Middle frontal gyrus (tissue), 1 donor: ENCODE measurements around the gene CLEC11A.

ENCODE experiments used
- DNase-seq: peaks from one replicate; pipeline ENCODE4 v3.0.0-alpha.2; 2015; ENCODE audit warnings: low spot score; ENCODE audit errors: extremely low spot score

The CLEC11A gene

DNA sequence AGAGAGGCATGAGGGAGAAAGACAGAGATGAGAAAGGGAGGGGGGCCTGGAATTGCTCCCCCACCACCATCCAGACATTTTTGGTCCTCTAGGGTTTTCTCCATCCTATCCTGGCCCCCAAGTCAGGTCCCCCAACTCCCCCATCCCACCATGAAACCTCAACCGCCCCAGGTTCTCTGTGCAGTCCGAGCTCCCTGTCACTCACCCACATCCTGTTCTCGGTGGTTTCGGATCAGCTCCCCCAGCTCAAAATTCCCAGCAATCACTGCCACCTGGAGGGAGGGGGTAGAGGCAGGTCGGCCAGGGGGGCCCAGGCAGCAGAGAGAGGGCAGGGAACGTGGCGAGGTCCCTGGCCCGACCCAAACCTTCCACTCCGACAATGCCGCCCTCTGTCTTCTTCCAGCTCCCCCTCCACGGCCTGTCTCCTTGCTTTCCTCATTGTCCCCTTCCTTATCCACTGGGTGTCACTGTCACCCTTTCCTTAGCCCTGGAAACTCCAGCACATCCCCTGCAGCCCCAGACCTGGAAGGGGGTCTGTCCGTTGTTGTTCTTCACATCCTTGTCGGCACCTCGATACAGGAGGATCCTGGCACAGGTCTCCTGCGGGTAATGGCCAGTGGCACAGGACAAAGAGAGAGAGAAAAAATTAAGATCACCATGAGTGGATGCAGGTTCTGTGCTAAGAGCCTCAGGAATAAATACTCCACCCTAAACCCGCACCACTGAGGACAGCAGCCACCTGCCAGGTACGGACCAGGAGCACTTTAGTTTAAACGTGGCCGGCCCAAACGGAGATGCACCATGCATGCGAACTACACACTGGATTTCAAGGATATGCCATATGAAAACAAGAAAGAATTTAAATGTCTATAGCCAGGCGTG is 19.0 kb upstream of the CLEC11A start:
- DNase-seq = no peak

GRCh38 chr19:50705422-50706019 is 17.6 kb upstream of the CLEC11A start:
- no peak for DNase-seq

- no peak for DNase-seq
Measured at GRCh38 chr19:50706387-50706786, 16.8 kb upstream of the CLEC11A start.

DNA sequence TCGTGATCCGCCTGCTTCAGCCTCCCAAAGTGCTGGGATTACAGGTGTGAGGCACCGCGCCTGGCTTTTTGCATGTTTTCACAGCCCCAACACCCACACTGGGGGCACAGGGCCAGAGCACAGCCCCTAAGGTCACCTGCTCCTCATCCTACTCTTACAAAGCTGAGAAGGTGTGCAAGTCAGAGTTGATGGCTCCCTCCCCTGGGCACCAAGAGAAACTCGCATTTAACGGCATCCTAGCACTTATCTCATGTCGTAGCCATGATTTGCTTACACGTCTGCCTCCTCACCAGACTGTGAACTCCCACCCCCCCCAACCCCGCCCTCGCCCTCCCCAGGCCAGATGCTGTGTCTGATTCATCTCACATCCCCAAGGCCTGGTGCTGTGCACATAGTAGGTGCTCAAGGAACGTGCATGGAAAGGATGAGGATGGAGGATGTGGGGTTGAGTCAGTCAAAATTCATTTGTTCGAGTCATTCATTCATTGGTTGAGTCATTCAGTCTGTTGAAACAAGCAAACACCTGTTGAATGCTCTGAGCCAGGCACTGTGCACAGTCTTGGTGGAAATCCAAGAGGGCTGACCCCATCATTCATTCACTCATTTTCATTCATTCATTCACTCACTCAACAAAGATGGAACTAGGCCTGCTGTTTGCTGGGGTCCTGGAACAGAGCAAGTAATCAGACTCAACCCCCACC is 14.8 kb upstream of the CLEC11A start:
- no peak for DNase-seq

GRCh38 chr19:50710094-50710493 is 13.1 kb upstream of the CLEC11A start:
- no peak for DNase-seq

DNA sequence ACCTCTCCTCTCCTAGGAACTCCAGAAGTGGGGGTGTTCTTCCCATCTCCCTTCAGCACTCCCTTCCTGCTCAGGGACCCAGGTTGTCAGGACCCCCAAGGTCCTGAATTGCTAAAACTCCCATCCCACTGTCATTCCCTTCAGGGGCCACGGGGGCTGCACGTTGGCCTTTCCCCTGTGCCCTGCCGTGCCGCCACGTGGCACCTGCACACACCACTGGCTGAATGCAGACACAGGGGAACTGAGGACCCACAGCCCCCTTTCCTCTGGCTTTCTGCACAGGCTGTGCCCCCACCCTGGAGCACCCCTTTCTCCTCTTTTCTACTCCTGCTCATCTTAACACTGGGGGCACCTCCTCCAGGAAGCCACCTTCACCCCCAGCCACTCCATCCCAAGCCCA is 12.6 kb upstream of the CLEC11A start:
- DNase-seq = no peak

GRCh38 chr19:50711196-50711595 is 12.0 kb upstream of the CLEC11A start:
- no peak for DNase-seq

GRCh38 chr19:50711805-50712204 is 11.4 kb upstream of the CLEC11A start:
- DNase-seq = no peak

DNA sequence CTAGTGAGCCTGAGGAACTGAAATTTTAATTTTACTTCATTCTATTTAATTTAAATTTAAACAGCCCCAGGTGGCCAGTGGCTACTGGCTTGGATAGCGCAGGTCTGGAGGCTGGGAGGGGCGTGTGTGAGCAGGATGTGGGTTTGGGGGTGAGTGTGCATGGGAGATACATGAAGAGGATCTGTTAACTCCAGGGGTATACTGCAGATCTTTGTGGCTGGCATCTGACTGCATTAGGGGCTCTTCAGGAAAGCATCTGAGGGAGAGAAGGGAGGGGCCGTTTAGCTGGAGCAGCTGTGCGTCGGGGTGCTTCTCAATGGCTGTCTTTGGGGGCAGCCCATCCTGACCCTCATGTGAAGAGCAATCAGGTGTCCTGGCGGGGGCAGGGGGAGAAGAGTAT is 10.3 kb upstream of the CLEC11A start:
- no peak for DNase-seq

GRCh38 chr19:50713556-50714236 is 9.5 kb upstream of the CLEC11A start:
- no peak for DNase-seq

- DNase-seq = no peak
Measured at GRCh38 chr19:50716178-50717025, 6.8 kb upstream of the CLEC11A start.

DNA sequence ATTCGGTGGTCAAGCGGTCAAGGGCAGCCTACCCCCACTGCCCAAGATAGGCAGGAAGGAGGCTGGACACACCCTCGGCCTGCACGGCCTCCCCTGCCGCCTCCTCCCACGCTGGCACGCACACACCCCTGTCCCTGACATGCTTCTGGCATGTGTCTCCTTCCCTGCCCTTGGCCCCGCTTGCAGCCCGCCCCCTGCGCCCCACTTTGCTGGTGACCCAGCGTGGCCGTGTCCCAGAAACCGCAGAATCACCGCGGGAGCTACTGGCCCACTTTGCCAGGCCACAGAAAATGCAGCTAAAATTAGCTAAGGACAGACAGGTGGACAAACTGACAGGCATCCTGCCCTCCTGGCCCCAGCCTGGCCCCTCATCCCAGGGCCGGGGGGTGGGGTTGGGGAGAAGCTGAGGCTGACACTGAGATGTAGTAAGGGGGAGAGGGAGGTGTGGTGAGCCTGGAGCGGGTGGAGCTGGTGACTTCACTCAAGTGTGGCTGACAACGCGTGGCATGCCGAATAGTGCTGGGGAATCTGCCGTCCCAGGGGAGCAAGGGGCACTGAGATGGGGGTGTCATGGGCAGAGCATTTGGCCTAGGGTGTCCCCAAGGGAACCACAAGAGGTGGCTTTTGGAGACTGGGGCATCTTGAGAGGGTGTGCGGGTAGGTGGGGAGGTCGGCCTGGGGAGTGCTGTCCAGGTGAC is 6.0 kb upstream of the CLEC11A start:
- DNase-seq = no peak

DNA sequence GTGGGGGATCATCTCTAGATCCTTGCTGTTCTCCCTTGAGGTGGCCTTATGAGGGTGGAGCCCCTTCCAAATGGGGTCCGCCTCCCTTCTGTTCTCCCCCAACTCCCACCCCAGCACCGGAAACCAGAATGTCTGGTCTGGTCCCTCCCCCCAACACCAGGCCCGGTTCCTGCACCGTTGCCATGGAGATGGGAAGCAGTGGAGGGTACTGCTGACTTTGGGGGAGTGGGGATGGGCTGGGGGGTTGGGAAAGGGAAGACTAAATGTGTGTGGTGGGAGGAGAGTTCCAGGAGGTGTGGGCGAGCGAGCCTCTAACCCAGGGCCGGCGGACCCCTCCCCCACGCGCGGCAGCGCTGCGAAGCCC is 5.3 kb upstream of the CLEC11A start:
- no peak for DNase-seq

DNA sequence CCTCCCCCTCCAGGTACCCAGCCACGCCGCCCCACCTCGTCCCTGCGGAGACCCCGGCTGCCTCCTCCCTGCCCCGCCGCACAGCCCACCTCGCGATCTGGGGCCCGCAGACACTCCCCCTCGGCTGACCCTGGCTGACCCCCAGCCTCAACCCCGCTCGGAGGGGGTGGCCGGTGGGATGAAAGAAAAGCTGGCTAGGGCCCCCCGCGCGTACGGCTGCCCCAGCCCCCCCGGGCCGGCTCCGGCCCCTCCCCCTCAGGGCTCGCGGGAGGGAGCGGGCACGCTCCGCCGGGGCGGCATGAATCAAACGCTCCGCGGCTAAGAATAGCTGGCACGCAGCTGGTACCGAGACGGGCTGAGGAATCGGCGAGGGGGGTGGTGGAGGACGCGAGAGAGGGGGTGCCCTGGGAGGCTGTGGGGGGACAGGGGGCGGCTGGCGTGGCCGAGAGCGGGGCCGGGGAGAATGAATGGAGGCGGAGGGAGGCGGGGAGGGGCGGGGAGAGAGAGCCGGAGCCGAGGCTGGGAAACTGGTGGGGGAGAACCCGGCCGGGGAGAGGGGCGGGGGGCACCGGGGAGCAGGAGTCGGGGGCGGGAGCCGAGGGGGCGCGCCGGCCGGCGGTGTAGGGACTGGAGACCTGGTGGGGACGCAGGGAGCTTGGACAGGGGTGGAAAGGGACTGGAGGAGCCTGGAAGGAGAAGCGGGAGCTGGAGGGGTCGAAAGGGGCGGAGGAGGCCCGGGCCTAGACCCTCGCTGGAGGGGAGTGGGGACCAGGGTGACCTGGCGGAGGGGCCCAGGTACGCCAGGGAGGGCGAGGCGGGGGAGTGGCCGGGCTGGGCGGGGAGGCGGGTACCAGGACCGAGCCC is 4.7 kb upstream of the CLEC11A start:
- no peak for DNase-seq

DNA sequence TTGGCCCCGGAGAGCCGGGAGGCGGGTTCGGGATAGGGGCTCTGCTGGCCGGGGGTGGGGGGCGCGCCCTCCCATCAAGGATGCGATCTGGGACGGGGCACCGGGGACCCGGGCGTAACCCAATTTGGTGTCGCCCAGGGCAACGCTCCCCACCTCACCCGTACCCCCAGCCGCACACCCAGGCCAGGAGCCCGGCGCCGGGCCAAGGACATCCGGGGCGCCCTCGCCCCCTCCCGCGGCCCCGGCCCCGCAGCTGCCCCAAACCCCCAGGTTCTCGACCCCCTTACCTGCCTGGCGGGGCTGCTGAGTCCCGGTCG is 4.1 kb upstream of the CLEC11A start:
- DNase-seq = no peak

DNA sequence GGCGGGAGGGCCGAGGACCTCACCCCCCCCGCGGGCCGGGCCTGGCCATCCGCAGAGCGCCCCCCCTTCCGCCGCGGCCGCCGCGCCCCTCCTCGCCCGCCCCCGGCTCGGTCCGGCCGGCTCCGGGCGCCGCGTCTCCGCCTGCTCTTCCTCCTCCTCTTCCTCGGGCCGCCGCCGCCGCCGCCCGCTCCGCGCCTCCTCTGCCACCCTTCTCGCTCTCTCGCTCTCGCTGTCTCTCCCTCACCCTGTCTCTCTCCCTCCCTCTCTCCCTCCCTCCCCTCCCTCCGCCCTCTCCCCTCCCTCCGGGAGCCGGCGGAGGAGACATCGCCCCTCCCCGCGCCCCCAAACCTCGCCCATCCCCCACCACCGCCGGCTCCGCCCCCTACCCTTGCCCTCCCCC is 3.6 kb upstream of the CLEC11A start, which contains the start of gene SHANK1:
TSS of gene SHANK1 (minus strand) at position 237 of the 400 bp plus-strand sequence. CDS start 2,883 bp downstream, outside the sequence.
- no peak for DNase-seq

DNA sequence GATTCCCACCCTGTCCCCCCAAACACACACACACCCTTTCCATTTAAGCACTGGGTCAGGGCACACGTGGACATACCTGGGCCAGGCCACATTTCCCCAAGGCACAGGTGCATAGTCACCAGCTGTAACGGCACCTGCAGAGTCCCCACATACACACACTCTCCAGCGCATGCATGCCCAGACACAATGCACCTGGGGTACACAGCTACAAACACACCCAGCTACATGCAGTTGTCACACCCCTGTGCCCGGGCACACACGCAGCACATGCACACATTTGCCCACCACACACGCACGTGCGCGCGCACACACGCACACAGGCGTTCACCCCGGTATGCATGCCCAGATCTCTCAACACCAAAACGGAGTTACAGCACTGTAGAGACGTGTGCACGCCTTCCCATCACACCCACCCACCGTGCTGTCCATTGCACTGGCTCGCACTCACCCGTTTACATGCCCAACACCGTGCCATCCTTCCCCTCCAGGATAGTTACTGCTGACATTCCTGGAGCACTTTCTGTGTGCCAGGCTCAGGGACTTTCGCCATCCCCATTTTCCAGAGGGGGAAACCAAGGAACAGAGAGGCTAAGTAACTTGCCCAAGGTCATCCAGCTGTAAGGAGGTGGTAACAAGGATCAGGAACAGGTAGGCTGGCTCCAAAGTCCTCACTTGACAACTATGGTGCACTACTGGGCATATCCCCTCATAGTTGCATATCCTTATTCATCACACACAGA is 2.8 kb upstream of the CLEC11A start:
- no peak for DNase-seq

GRCh38 chr19:50720921-50721381 is 2.2 kb upstream of the CLEC11A start:
- DNase-seq = no peak
